Activated T-helper 17 cell treated with anti-CD3 and anti-CD28 coated beads, Interleukin-2, amount 50 U/mL, for 72 hours (primary cell): ENCODE measurements around the gene KANSL1L. TPM values are rescaled to one million over a fixed set of nuclear protein-coding genes. Genes with fewer than 3 reads are reported as not detected.

Experiments used
- ATAC-seq: fragments of 150-1000 bp; cut with Tn5 transposase; replicated peaks from 2 replicates; pipeline ENCODE4 v1.10.0; 2021; ENCODE audit warnings: mild to moderate bottlenecking, moderate library complexity
- H3K27ac Mint-ChIP-seq: one replicate; pipeline ENCODE4 v1.8.0; 2022; ENCODE audit warnings: mixed read lengths
- H3K27me3 Mint-ChIP-seq: one replicate; pipeline ENCODE4 v1.8.0; 2022; ENCODE audit warnings: mixed read lengths
- H3K36me3 Mint-ChIP-seq: one replicate; pipeline ENCODE4 v1.8.0; 2022; ENCODE audit warnings: low read depth, mild to moderate bottlenecking, mixed read lengths
- H3K4me1 Mint-ChIP-seq: one replicate; pipeline ENCODE4 v1.8.0; 2022; ENCODE audit warnings: mixed read lengths
- H3K4me3 Mint-ChIP-seq: one replicate; pipeline ENCODE4 v1.8.0; 2022; ENCODE audit warnings: mild to moderate bottlenecking, mixed read lengths
- H3K9me3 Mint-ChIP-seq: one replicate; pipeline ENCODE4 v1.8.0; 2022; ENCODE audit warnings: mixed read lengths
- total RNA-seq, 2 donors: library from RNA; stranded (reverse); gene quantifications; one replicate each; pipeline ENCODE4 v1.2.3, GENCODE V29; 2022

KANSL1L gene
- total RNA-seq, 2 donors from 2014 or later = 4.3 to 10.3 TPM

- peaks cover 84% of the 10 kb centered on the region for H3K36me3 Mint-ChIP-seq
- ATAC-seq = no peak
- H3K27ac Mint-ChIP-seq = peak overlapping the region; percentile 20
- H3K4me3 Mint-ChIP-seq = no peak overlapping the region
- H3K4me1 Mint-ChIP-seq = peaks cover 31% of the 10 kb centered on the region
- no peaks in the 10 kb centered on the region for H3K9me3 Mint-ChIP-seq
- H3K27me3 Mint-ChIP-seq = no peaks in the 10 kb centered on the region
These were observed 163.3 kb downstream of the KANSL1L start for GRCh38 chr2:210007895-210008294.

GRCh38 chr2:210004881-210005280 lies 166.3 kb downstream of the KANSL1L start:
- no peaks in the 10 kb centered on the region for H3K9me3 Mint-ChIP-seq
- H3K4me1 Mint-ChIP-seq = peaks cover 37% of the 10 kb centered on the region
- H3K4me3 Mint-ChIP-seq = peak overlapping the region; percentile 97

GRCh38 chr2:210003359-210003758 lies 167.8 kb downstream of the KANSL1L start:
- Mint-ChIP-seq H3K9me3 (no peaks in the 10 kb centered on the region), H3K4me1 (peaks cover 37% of the 10 kb centered on the region), H3K27me3 (no peaks in the 10 kb centered on the region), H3K4me3 (peak overlapping the region; percentile 97), H3K27ac (peak overlapping the region; percentile 97), H3K36me3 (peaks cover 44% of the 10 kb centered on the region)
- no peak for ATAC-seq

More at GRCh38 chr2:210004881-210005280, 166.3 kb downstream of the KANSL1L start:
- ATAC-seq = no peak
- Mint-ChIP-seq H3K27me3 (no peaks in the 10 kb centered on the region), H3K27ac (peak overlapping the region; percentile 63), H3K36me3 (peaks cover 57% of the 10 kb centered on the region)

GRCh38 chr2:210002158-210003157 lies 168.8 kb downstream of the KANSL1L start, which contains the start of gene RPE:
TSS of gene RPE (plus strand) at chr2:210002638. CDS start at chr2:210002662, 24 bp downstream.
- Mint-ChIP-seq H3K4me3 (peak within 1 kb of the TSS; percentile 97), H3K4me1 (peaks cover 34% of the 10 kb centered on the region), H3K9me3 (no peaks in the 10 kb centered on the region), H3K27ac (peak within 1 kb of the TSS; percentile 97), H3K27me3 (no peaks in the 10 kb centered on the region), H3K36me3 (peaks cover 35% of the 10 kb centered on the region)
- ATAC-seq = peak; percentile 100

DNA sequence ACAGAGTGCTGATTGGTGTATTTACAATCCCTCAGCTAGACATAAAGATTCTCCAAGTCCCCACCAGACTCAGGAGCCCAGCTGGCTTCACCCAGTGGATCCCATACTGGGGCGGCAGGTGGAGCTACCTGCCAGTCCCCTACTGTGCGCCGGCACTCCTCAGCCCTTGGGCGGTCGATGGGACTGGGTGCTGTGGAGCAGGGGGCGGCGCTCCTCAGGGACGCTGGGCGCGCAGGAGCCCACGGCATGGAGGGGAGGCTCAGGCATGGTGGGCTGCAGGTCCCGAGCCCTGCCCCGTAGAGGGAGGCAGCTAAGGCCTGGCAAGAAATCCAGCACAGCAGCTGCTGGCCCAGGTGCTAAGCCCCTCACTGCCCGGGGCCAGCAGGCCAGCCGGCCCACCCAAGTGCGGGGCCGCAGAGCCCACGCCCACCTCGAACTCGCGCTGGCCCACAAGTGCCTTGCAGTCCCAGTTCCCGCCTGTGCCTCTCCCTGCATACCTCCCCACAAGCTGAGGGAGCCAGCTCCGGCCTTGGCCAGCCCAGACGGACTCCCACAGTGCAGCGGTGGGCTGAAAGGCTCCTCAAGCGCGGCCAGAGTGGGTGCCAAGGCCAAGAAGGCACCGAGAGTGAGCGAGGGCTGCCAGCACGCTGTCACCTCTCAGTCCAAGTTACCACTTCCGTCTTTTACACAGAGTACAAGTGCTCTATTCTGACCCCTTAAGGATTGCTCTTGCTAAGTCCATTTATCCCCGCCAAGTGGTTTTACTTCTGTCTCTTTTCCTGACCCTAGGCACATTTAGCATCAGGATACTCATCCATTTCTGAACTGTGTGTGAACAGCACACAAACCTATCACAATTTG lies 170.5 kb downstream of the KANSL1L start:
- Mint-ChIP-seq H3K27me3 (no peaks in the 10 kb centered on the region), H3K27ac (no peak overlapping the region), H3K36me3 (peaks cover 18% of the 10 kb centered on the region), H3K9me3 (no peaks in the 10 kb centered on the region), H3K4me3 (peak overlapping the region; percentile 97), H3K4me1 (peaks cover 22% of the 10 kb centered on the region)
- ATAC-seq = no peak

DNA sequence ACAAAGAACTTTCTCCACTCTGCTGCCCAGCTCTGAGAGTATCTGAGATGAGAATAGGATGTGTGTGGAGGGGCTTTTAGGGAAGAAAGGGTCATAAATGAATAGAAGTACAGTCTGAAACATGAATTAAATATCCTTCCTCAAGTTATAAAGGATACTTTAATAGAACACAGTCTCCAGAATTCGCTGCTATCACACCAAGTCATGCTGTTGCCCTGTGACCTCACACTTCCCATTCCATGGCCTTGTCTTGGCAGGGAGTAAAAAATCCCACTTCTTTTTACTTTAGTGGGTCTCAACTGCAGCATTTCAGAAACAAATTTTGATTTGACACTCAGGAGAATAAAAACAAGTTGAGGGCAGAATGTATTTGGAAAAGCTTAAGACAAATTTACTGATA lies 172.6 kb downstream of the KANSL1L start:
- no peak overlapping the region for H3K4me3 Mint-ChIP-seq
- peaks cover 6% of the 10 kb centered on the region for H3K4me1 Mint-ChIP-seq
- H3K27ac Mint-ChIP-seq = no peak overlapping the region
- no peaks in the 10 kb centered on the region for H3K36me3 Mint-ChIP-seq
- no peaks in the 10 kb centered on the region for H3K27me3 Mint-ChIP-seq
- H3K9me3 Mint-ChIP-seq = no peaks in the 10 kb centered on the region
- no peak for ATAC-seq

GRCh38 chr2:209993968-209994367 lies 177.2 kb downstream of the KANSL1L start:
- ATAC-seq = no peak
- H3K36me3 Mint-ChIP-seq = no peaks in the 10 kb centered on the region
- peaks cover 3% of the 10 kb centered on the region for H3K27me3 Mint-ChIP-seq
- H3K4me1 Mint-ChIP-seq = no peaks in the 10 kb centered on the region
- no peak overlapping the region for H3K27ac Mint-ChIP-seq
- H3K4me3 Mint-ChIP-seq = no peak overlapping the region
- no peaks in the 10 kb centered on the region for H3K9me3 Mint-ChIP-seq

- Mint-ChIP-seq H3K9me3 (no peaks in the 10 kb centered on the region), H3K27me3 (peaks cover 9% of the 10 kb centered on the region), H3K27ac (no peak overlapping the region), H3K4me3 (no peak overlapping the region), H3K4me1 (no peaks in the 10 kb centered on the region), H3K36me3 (no peaks in the 10 kb centered on the region)
- no peak for ATAC-seq
These were observed 180.4 kb downstream of the KANSL1L start for GRCh38 chr2:209990838-209991237.

DNA sequence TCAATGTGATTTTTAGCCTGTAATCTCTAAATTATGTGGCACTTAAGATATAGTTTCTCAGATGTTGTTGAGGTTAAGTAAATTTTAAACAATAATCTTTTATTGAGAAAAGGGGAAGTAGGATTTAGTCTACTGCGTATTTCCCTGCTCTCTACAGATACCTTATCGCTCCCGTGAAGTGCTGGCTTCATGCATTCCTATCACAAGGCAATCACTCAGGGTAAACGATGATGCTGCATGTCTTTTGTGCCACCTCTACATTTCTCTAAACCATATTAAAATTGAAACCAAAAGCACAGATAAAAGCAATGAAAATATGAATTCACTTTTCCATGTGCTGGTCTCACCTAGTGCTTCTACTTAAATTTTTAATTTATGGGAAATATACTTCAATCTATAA lies 183.2 kb downstream of the KANSL1L start:
- no peak overlapping the region for H3K27ac Mint-ChIP-seq
- no peaks in the 10 kb centered on the region for H3K36me3 Mint-ChIP-seq
- ATAC-seq = no peak
- H3K9me3 Mint-ChIP-seq = no peaks in the 10 kb centered on the region
- H3K4me3 Mint-ChIP-seq = no peak overlapping the region
- peaks cover 18% of the 10 kb centered on the region for H3K27me3 Mint-ChIP-seq
- no peaks in the 10 kb centered on the region for H3K4me1 Mint-ChIP-seq

- H3K4me3 Mint-ChIP-seq = no peak overlapping the region
These were observed 184.8 kb downstream of the KANSL1L start for GRCh38 chr2:209986415-209986814.

DNA sequence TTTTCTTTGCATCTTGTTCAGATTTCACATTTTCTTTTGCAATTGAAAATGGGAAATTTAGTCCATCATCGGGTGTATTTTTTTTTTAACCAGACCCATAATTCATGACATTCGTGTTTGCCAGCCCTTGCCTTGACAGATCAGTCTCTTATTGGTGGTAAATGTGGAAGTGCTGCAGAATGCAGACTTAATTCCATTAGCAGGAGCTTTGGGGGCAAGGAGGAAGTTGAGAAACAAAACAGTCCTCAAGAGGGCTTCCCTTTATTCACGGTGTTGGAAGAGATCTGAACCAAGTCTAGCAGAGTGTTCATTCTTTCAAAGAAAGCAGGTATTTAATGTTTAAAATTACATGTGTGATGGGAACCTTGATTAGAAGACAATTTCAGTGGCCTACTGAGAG lies 185.3 kb downstream of the KANSL1L start:
- Mint-ChIP-seq H3K27ac (no peak overlapping the region), H3K9me3 (no peaks in the 10 kb centered on the region), H3K27me3 (peaks cover 21% of the 10 kb centered on the region), H3K4me3 (no peak overlapping the region), H3K4me1 (no peaks in the 10 kb centered on the region), H3K36me3 (no peaks in the 10 kb centered on the region)
- ATAC-seq = no peak

More at GRCh38 chr2:209986415-209986814, 184.8 kb downstream of the KANSL1L start:
- H3K4me1 Mint-ChIP-seq = no peaks in the 10 kb centered on the region
- peaks cover 21% of the 10 kb centered on the region for H3K27me3 Mint-ChIP-seq
- H3K27ac Mint-ChIP-seq = no peak overlapping the region
- no peaks in the 10 kb centered on the region for H3K36me3 Mint-ChIP-seq
- no peak for ATAC-seq
- no peaks in the 10 kb centered on the region for H3K9me3 Mint-ChIP-seq

- peaks cover 22% of the 10 kb centered on the region for H3K27me3 Mint-ChIP-seq
- H3K36me3 Mint-ChIP-seq = no peaks in the 10 kb centered on the region
These were observed 186.9 kb downstream of the KANSL1L start for GRCh38 chr2:209984291-209984690.

GRCh38 chr2:209977386-209978239 lies 193.6 kb downstream of the KANSL1L start:
- no peak for ATAC-seq
- Mint-ChIP-seq H3K4me1 (no peaks in the 10 kb centered on the region), H3K36me3 (no peaks in the 10 kb centered on the region), H3K27me3 (peaks cover 12% of the 10 kb centered on the region), H3K4me3 (no peak overlapping the region), H3K27ac (no peak overlapping the region), H3K9me3 (no peaks in the 10 kb centered on the region)

More at GRCh38 chr2:209984291-209984690, 186.9 kb downstream of the KANSL1L start:
- no peak for ATAC-seq
- H3K9me3 Mint-ChIP-seq = no peaks in the 10 kb centered on the region
- no peak overlapping the region for H3K4me3 Mint-ChIP-seq
- H3K4me1 Mint-ChIP-seq = no peaks in the 10 kb centered on the region
- no peak overlapping the region for H3K27ac Mint-ChIP-seq
